Measurements from ENCODE around the gene MIF4GD. TPM values are rescaled to one million over a fixed set of nuclear protein-coding genes. Genes with fewer than 3 reads are reported as not detected.

MIF4GD gene
- total RNA-seq, 4 donors from 2014 or later, result 22.9 to 30.3 (median 24.3) TPM

GRCh38 chr17:75231071-75231470, 40.0 kb downstream of the MIF4GD start:
- no peak for DNase-seq (ENCODE audit: low spot score)
- no peak for ATAC-seq (ENCODE audit: low FRiP score)
- no peak for TF ChIP-seq CTCF (IDR thresholded peaks at IDR 0.05)

- peak; percentile 21 for ATAC-seq (ENCODE audit: low FRiP score)
- DNase-seq (ENCODE audit: low spot score), result no peak
- no peak for TF ChIP-seq CTCF (IDR thresholded peaks at IDR 0.05)
Observed at GRCh38 chr17:75228847-75229246, 42.2 kb downstream of the MIF4GD start.

DNA sequence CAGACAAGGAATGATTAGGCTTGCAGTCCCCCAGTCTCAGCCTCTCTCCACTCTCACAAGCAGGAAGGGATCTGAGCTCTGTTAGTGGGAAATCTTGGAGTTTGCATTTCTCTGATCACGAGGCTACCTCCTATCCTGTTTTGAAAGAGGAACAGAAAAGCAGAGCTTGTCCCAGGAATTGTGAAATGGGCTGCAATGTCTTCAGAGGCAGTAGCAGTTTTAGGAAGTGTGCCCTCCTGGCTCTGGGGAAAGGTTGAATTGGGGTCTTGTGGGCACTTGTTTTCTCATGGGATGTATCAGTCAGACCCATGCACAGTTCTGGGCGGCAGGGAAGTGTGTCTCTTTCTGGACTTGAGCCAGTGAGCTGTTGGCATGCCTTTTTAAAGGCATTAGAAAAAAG, 42.7 kb downstream of the MIF4GD start:
- ATAC-seq (ENCODE audit: low FRiP score), result no peak
- DNase-seq (ENCODE audit: low spot score), result no peak
- TF ChIP-seq CTCF (IDR thresholded peaks at IDR 0.05), result no peak

GRCh38 chr17:75227729-75228128, 43.3 kb downstream of the MIF4GD start:
- no peak for ATAC-seq (ENCODE audit: low FRiP score)
- no peak for DNase-seq (ENCODE audit: low spot score)
- no peak for TF ChIP-seq CTCF (IDR thresholded peaks at IDR 0.05)

- ATAC-seq (ENCODE audit: low FRiP score) (no peak), DNase-seq (ENCODE audit: low spot score) (no peak)
- no peak for TF ChIP-seq CTCF (IDR thresholded peaks at IDR 0.05)
Observed at GRCh38 chr17:75225016-75225415, 46.0 kb downstream of the MIF4GD start.

- TF ChIP-seq CTCF (IDR thresholded peaks at IDR 0.05), result no peak
- DNase-seq (ENCODE audit: low spot score) (no peak), ATAC-seq (ENCODE audit: low FRiP score) (no peak)
Observed at GRCh38 chr17:75219815-75220214, 51.2 kb downstream of the MIF4GD start.

DNA sequence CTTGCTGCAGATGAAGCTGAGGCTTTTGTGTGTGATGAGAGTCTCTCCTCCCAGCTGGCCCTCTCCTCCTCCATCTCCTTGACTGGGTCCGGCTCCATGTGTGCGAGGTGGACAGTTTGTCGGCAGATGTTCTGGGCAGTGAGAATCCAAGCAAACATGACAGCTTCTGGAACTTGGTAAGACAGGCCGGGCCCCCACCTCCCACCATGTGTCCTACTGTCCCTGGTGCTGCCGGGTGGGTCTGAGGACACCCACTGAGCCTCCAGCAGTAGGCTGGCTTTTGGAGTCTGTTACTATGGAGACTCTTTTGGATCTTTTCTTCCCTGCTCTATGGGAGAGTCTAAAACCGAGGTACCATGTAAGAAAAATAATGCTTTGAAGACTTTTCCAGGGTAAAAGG, 52.9 kb downstream of the MIF4GD start:
- TF ChIP-seq CTCF (IDR thresholded peaks at IDR 0.05), result no peak
- ATAC-seq (ENCODE audit: low FRiP score) (no peak), DNase-seq (ENCODE audit: low spot score) (no peak)

Other genes with a start within 250 kb of the MIF4GD start
- gene ATP5PD, start 224.3 kb downstream of the MIF4GD start, total RNA-seq, result 100 to 1,000 TPM; 159 to 394 (median 233) TPM
- gene KCTD2, start 224.0 kb downstream of the MIF4GD start, total RNA-seq, result 10 to 100 TPM; 23.6 to 46.1 (median 34.6) TPM
- 10 to 100 TPM; 12.0 to 22.7 (median 16.4) TPM for gene SLC16A5, start 183.3 kb downstream of the MIF4GD start, total RNA-seq
- 1 to 10 TPM; 3.1 to 7.7 (median 4.9) TPM for gene ARMC7, start 161.3 kb downstream of the MIF4GD start, total RNA-seq
- 100 to 1,000 TPM in 1 of 4 donors, 10 to 100 TPM in 3; 56.0 to 101 (median 68.6) TPM for gene NT5C, start 139.5 kb downstream of the MIF4GD start, total RNA-seq
- gene JPT1, start 116.7 kb downstream of the MIF4GD start, total RNA-seq, result 10 to 100 TPM; 18.8 to 45.9 (median 31.7) TPM
- gene SUMO2, start 88.3 kb downstream of the MIF4GD start, total RNA-seq, result 10 to 100 TPM; 53.3 to 62.9 (median 60.1) TPM
- 10 to 100 TPM; 17.4 to 51.2 (median 34.8) TPM for gene NUP85, start 65.6 kb downstream of the MIF4GD start, total RNA-seq
- gene GGA3, start 9.6 kb downstream of the MIF4GD start, total RNA-seq, result 10 to 100 TPM; 22.3 to 36.3 (median 30.5) TPM
- gene MRPS7, start 9.4 kb downstream of the MIF4GD start, total RNA-seq, result 10 to 100 TPM; 27.1 to 48.3 (median 38.4) TPM
- gene SLC25A19, start 18.2 kb upstream of the MIF4GD start, total RNA-seq, result 10 to 100 TPM; 14.2 to 30.4 (median 19.5) TPM
- gene GRB2, start 134.4 kb upstream of the MIF4GD start, total RNA-seq, result 100 to 1,000 TPM in 2 of 4 donors, 10 to 100 TPM in 2; 87.4 to 152 (median 108) TPM
- gene TMEM94, start 185.4 kb upstream of the MIF4GD start, total RNA-seq, result 10 to 100 TPM; 27.9 to 66.0 (median 46.1) TPM
- 10 to 100 TPM in 3 of 4 donors, 1 to 10 TPM in 1; 6.7 to 61.5 (median 23.9) TPM for gene CASKIN2, start 244.3 kb upstream of the MIF4GD start, total RNA-seq
- gene TSEN54, start 245.3 kb upstream of the MIF4GD start, total RNA-seq, result 10 to 100 TPM in 3 of 4 donors, 1 to 10 TPM in 1; 9.4 to 33.3 (median 14.9) TPM